Measurements from ENCODE around the gene TMSB15B. TPM values are rescaled to one million over a fixed set of nuclear protein-coding genes. Genes with fewer than 3 reads are reported as not detected.
A peak's percentile ranks its signal among the peaks of the same experiment; 100 is the strongest.

TMSB15B gene
- total RNA-seq, 1 experiment from 2014 or later, result 8.3 TPM

GRCh38 chrX:103941201-103941975, 21.0 kb upstream of the TMSB15B start:
- H3K36me3 Mint-ChIP-seq, result no peaks in the 10 kb centered on the region
- H3K27ac Mint-ChIP-seq, result no peak overlapping the region
- ChIA-PET CTCF (interaction anchor here (0.7 to 1.9 kb wide), 5 partner anchors 22 to 109 kb away, joined by 3 to 12 read pairs (median 4); partner anchors contain the start of gene RAB9B), POLR2A (no interaction called here)
- H3K9me3 Mint-ChIP-seq, result no peaks in the 10 kb centered on the region
- peaks cover 16% of the 10 kb centered on the region for H3K27me3 Mint-ChIP-seq (ENCODE audit: low read depth)
- no peak for TF ChIP-seq CBFB (CRISPR knock-in tag; IDR thresholded peaks at IDR 0.05; ENCODE audit: low read depth)
- 0 out of 2 replicates have a peak, but pooled peaks have one; percentile 25 for TF ChIP-seq CTCF (IDR thresholded peaks at IDR 0.05)
- no peak for ATAC-seq
- 0 out of 2 replicates have a peak, but pooled peaks cover 2% of the 10 kb centered on the region for H3K4me1 Mint-ChIP-seq
- no peak for DNase-seq (ENCODE audit: low spot score)
- no peak overlapping the region for H3K4me3 Mint-ChIP-seq

- ChIA-PET POLR2A (no interaction called here), CTCF (no interaction called here)
- Mint-ChIP-seq H3K4me1 (no peaks in the 10 kb centered on the region), H3K36me3 (no peaks in the 10 kb centered on the region), H3K4me3 (no peak overlapping the region), H3K27me3 (ENCODE audit: low read depth) (peaks cover 4% of the 10 kb centered on the region), H3K9me3 (no peaks in the 10 kb centered on the region), H3K27ac (no peak overlapping the region)
- TF ChIP-seq MLX (CRISPR knock-in tag; IDR thresholded peaks at IDR 0.05) (no peak), STAT6 (CRISPR knock-in tag; conservative IDR thresholded peaks at IDR 0.05; ENCODE audit: low read depth) (no peak), ZNF532 (CRISPR knock-in tag; IDR thresholded peaks at IDR 0.05; ENCODE audit: borderline replicate concordance) (no peak), ZNF263 (CRISPR knock-in tag; IDR thresholded peaks at IDR 0.05; ENCODE audit: low read depth) (no peak), NR3C1 (CRISPR knock-in tag; conservative IDR thresholded peaks at IDR 0.05; ENCODE audit: low read depth) (no peak), PRDM15 (CRISPR knock-in tag; IDR thresholded peaks at IDR 0.05) (no peak), RELA (CRISPR knock-in tag; IDR thresholded peaks at IDR 0.05; ENCODE audit: borderline replicate concordance) (no peak), USF1 (CRISPR knock-in tag; IDR thresholded peaks at IDR 0.05) (no peak), NR1H2 (CRISPR knock-in tag; IDR thresholded peaks at IDR 0.05) (no peak)
- no peak for ATAC-seq
- DNase-seq (ENCODE audit: low spot score), result no peak
These were observed 12.9 kb upstream of the TMSB15B start for GRCh38 chrX:103949506-103949905.

All from WTC11 (cell line).